NCI-H510A (cell line): ENCODE results near the gene PPP2R2C.

Experiments
- DNase-seq: peaks from one replicate; lab custom pipeline; 2025; lab: John Stamatoyannopoulos, UW

Gene PPP2R2C

DNA sequence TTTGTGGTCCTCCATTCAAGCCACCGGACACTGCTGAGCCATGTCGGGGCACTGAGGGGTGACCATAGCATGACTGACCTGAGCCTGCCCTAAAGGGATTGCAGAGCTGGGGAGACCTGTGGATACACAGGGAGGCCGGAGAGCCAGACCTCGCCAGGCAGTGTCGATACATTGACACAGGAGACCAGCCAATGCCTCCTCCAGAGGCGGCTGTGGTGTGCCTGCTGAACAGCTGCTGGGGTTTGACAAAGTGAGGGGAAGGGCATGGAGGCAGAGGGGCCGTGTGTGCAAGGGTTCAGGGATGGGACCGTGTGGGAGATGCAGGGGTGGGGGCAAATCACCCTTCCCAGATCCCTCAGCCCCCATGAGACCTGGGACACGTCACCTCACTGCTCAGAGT lies 48.0 kb downstream of the PPP2R2C start:
- no peak for DNase-seq

DNA sequence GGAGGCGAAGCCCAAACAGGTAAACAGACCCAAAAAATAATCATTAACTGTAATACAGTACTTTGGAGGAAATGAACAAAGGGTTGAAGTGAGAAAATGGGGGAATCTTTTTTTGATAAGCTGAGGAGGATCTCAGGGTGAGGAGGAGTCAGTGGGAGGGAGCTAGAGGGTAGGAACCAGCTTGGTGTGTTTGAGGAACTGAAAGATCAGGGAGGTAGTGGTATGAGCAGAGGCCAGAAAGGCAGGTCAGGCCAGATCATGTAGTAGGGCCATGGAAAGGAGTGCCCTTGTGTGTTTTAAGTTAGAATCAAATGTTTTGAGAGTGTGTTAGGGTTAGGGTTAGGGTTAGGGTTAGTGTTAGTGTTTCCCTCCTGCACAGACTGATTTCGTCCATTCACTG lies 48.8 kb downstream of the PPP2R2C start:
- no peak for DNase-seq

DNA sequence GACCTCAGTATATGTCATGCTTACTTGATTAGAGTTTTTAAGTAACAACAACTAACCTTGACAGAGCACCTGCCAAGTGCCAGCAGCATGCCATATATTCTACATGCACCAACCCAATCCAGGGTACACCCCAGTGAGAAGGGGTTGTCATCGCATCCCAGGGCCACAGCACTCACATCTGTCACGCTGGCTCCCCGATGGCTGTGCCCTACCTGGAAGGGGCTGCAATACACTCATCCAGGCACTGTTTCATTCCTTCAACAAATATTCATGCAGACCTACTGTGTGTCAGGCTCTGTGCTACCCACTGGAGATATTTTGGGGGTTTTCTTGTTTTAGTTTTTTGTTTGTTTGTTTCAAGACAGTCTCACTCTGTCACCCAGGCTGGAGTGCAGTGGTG lies 49.5 kb downstream of the PPP2R2C start:
- no peak for DNase-seq

DNA sequence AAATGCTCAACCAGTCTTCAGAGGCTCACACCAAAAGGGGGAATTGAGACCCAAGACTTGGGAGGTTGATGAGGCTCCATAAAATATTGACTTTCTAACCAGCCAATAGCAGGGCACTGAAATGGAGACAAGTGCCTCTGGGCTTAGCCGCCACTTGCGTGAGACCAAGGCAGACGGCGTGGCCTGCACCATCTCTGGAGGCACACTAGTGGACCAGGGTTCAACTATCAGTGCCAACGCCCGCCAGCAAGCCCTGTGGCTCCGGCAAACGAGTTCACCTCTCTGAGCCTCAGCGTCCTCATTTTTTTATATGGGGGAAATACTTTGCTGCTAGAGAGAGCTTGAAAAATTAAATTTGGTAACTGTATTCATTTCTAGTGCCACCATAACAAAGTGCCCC lies 50.3 kb downstream of the PPP2R2C start:
- DNase-seq, result no peak

DNA sequence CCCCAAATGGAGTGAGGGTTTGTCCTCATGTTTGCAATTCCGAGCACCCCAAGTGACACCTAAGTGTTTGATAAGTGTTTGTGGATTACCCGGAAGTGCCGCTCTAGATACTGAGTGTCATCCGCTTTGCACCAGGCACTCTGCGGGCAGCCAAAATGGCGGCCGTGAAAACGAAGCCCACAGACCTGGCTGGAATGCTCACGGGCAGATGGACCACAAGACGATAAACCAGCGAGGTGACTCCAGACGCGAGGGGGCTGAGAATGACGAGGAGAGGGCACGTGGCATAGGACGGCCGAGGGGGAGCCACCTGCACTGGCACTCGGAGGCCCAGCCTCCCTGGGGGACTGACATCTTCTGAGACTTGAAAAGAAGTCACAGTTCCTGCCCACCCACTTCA lies 51.0 kb downstream of the PPP2R2C start:
- no peak for DNase-seq

DNA sequence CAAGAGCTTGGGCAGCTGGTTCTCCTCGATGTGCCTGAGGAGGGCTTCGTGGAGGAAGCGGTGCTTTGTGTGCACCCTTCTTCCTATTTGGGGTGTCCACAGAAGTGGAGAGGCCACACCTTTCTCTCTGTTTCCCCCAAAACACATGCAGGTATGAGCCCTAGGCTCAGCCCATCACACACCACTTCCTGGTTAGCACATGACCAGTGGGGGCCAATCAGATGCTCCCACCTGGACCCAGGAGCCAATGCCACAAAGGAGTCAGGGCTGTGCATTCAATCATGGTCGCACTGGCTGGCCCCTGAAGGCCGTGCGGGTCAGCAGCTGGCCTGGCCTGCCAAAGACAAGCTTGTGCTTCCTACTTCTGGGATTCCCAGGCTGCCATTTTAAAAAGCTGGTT lies 51.4 kb downstream of the PPP2R2C start:
- no peak for DNase-seq

DNA sequence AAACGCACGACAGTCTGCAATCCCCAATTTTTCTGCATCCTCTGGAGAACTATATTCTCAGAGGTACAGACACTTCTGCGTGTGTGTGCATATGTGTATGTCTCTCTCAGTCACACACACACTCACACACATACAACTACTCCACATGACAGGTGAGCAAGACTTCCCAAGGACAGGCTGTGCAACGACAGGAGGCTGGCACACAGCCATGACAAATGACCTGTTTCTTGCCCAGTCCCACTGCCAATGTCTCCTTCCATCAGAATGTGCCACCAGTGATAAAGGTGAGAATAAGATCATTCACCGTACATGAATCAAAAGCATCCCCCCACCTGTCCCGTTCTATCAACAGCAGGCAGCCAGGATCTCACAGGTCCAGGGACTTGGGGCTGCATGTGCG lies 52.4 kb downstream of the PPP2R2C start:
- DNase-seq, result no peak

DNA sequence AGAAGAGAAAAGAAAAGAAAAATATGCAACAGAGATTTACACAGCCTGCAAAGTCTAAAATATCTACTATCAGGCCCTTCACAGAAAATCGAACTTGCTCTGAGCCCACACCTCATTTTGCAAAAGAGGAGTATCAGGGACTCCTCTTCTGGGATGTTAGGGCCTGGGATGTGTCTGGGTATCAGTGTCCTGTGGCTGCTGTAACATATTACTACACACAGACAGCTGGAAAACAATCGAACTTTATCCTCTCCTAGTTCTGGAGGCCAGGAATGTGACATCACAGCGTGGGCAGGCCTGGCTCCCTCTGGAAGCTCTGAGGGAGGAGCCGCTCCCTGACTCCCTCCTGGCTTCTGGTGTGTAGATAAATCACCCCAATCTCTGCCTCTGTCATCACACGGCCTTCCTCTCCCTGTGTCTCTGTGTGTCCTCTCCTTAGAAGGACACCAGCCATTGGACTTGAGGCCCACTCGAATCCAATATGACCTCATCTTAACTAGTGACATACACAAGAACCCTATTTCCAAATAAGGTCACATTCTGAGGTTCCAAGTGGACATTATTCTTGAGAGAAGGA lies 52.9 kb downstream of the PPP2R2C start:
- no peak for DNase-seq

DNA sequence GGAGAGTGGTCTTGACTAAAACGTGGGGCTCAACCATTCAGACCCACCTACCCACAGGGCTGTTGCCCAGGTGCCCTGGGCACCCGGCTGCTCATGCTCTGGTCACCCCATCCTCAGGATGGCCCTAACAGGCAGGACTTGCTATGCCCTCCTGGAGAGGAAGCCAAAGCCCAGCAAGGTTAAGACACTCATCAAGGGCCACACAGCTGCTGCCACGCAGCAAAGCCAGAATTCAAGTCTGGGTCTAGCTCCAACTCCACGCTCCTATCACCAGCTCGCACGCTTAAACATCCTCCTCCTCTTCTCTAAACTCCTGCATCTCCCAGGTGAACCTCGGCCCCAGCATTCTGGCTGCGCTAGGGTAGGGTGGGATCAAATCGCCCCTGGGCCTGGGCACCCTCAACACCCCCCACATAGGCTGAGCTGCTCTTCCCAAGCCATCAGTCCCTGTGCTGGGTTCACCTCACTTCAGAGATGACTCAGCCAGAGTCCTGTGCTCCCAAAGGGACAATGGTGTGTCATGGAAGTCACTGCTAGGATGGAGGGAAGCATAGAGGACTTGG lies 54.1 kb downstream of the PPP2R2C start:
- DNase-seq, result no peak

DNA sequence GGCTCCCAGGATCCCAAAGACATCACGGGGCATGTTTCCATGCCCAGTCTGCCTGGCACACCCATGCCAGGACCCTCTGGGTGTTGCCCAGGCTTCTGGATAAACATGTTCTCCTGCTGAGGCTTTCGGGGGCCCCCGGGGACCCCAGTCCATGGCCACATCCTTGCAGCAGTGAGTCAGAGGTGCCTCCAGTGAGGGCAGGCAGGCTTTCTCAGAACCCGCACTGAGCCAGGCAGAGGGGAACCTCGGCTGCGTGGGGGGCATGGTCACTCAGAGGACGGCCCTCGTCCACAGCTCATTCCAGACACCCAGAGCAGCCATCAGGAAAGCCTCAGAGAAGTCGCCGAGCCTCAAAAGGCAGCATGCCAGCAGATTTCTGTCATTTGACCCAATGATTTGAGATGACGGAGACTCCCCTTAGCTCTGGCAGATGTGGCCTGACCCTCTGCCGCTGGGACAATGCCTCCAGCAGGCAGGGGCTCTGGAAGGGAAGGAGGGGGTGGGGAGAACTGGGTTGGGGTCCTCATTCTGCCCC lies 54.8 kb downstream of the PPP2R2C start:
- no peak for DNase-seq

DNA sequence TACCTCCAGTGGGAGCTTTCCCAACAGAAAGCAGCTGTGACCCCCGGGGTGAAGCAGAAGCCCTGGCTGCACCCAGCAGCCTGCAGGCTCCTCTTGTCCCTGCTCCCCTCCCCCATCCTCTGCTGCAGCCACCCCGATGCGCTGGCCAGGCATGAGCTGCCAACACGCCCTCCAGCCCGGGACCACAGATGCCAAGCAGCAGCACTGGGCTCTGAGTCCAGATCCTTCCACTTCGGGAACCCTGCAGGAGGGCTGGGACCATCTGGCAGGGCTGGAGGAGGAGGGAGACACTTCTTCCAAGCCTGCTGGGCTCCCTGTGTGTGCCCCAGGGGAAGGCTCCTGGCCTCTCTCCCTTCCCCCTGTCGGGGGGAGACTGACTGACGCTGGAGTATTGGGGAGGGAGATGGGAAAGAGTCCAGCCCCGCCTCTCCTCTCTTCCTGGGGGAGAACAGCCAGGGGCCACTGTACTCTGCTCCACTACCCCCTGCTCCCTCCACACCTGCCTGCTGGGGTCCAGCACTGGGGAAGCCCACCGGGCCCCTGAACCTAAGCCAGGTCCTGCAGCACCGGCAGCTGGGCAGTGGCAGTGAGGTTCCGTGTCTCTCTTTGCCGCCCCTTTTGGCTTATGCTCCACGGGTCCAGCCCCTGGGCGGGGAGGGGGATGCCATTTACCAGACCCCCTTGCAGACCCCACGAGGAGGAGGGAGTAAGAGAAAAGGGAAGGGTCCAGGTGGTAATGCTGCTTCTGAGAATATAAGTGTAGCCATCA lies 55.7 kb downstream of the PPP2R2C start:
- no peak for DNase-seq

DNA sequence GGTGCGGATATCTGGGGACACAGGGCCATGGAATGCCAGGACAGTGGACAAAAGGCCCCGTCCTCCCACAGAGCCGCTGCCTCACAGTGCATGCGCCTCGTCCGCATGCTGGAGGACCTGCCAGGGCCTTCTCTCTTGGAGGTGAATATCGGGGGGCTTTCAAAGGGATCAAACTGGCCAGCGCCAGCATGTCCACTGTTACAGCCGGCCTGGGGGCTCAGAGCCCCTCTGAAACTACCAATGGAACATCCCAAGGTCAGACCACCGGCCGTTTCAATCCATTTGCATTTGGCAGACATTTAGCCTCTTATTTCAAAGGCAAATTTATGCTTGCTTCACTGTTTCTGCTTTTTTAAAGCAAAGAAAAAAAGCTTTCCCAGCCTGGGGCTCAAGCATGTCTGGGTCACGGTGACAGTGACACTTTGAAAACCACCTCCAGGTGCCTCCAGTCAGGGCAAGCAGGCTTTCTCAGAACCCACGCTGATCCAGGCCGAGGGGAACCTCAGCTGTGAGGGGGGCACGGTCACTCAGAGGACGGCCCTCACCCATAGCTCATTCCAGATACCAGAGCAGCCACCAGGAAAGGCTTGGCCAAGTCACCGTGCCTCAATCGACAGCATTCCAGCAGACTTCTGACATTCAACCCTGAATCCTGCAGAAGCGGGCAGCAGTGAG lies 57.2 kb downstream of the PPP2R2C start:
- no peak for DNase-seq

DNA sequence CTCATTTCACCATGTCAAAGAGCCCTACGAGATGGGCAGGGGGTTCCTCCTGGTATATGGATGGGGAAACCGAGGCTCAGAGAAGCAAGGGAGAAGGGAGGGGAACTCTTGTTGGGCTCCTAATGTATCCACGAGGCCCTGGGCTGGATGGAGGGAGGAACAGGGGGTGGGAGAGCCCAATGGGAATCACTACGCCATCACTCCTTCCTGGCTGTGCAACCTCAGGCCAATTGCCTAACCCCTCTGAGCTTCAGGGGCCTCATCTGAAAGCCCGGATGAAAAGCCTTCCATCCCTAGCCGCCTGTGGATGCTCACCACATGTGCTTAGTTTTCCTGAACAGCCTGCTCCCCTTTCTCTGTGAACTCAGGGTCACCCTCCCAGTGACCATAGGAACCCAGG lies 57.8 kb downstream of the PPP2R2C start:
- no peak for DNase-seq

DNA sequence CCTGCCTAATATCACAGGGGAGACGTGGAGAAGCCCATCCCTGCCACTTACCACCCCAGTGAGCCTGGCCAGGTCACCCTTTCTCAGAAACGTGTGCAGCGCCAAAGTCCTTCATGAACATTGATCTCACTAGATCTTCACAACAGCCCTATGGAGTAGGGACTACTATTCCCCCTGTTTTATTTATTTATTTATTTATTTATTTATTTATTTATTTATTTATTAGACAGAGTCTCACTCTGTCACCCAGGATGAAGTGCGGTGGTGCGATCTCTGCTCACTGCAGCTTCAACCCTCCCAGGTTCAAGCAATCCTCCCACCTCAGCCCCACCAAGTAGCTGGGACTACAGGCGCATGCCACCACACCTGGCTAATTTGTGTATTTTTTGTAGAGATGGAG lies 61.8 kb downstream of the PPP2R2C start:
- DNase-seq, result no peak

DNA sequence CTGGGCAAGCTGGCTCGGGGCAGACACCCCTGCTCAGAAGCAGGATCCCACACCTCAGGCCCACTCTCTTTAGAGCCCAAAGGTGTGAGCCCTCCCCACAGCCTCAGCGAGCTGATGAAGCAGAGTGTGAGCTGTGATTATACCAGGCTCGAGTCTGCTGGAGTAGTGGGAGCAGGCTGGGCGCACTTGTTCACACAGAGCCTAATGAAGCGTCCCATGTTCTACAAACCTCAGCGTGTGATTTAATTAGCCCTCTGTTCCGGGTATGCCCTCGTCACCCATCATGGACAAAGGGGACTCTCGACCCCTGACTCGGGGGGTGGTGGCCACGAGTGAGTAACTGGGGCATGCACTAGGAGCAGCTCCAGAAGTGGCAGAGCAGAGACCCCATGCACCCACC lies 62.3 kb downstream of the PPP2R2C start:
- no peak for DNase-seq

DNA sequence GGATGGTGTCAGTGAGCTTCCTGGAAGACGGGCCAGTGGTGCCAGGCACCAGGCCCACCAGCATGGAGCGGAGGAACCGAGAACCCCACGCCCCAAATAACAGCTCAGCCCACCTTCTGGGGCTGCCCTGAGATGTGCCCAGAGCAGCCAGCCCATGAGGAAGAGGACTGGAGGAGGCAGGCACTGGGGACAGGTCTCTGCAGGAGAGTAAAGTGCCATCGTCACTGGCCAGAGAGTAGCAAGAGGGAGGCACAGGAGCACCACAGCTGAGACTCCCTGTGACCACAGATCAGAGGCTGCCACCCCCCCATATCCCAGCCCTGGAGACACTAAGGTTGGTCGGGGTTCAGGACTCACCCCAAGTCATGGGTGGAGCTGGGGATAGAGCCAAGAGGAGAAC lies 63.0 kb downstream of the PPP2R2C start:
- no peak for DNase-seq

DNA sequence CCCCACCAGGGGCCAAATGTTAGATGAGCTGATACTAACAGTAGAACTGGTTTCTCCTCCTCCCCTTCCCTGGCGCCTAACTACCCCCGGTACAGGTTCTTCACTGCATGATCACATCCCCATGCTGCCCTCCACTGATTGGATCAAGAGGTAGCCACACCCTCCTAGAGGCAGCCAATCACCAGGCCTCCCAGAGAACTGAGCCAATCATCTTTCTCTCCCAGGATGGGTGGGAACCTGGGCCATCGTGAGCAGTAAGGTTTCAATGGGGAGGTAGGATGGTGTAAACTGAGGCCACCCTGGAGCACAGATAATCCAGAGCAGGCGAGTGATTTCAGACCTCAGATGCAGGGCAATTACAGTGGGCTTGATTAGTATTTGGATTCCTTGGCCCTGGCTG lies 64.2 kb downstream of the PPP2R2C start:
- no peak for DNase-seq

DNA sequence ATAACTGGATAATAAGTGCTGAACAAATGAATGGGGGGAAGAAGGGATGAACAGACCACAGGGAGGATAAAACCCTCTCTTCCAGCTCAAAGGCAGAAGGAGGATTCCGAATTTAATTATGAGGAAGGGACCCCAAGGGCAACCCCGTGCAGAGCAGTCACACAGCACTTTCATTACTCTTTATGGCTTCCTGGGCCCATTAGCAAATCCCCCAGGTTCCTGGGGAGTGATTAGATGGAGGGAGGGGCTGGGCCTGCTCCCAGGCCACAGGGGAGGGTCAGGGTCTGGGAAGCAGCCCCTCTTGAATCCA lies 67.1 kb downstream of the PPP2R2C start:
- no peak for DNase-seq

DNA sequence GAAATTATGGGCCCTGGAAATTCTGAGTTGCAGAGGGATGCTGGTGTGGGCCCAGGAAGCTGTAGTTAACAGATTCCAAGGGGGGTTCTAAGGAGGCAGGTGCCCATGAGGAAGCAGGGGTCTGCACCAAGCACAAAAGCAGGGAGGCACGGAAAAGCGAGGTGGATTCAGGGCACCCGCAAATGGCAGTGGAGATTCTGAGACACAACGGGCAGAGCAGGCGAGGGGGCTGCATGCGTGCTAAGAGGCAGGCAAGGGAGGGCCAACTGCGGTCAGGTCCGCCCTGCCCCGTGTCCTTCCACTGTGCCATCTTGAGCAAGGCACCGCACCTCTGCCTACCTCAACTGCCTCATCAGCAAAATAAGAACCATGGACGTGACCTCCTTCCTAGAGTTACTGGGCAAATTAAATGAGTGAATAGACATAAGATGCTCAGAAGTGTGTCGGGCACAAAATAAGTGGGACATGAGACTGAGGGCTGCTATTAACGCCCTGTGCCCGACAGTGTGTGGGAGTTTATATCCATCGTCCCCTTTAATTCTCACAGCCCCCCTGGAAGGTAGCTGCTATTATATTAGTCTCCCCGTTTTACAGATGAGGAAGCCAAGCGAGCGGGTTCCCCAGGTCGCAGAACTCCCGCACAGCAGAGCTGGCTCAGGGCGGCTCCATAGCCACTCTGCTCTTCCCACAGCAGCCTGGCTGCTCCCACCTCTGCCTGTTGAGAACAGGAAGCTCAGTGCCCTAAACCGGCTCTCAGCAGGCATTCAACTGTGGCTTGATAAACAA lies 67.6 kb downstream of the PPP2R2C start:
- DNase-seq, result peak; percentile 35

DNA sequence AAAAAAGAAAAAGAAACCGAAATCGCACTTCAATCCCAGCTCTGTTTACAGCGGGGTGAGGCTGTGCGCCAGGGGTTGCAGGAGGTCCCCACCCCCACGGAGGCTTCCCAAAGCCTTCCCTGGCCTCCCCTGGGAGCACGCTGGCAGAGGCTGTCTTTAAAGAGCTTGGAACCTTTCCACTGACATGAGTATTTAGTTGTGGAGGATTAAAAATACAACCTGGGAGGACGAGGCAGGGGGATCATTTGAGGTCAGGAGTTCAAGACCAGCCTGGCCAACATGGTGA lies 69.1 kb downstream of the PPP2R2C start:
- DNase-seq, result no peak

DNA sequence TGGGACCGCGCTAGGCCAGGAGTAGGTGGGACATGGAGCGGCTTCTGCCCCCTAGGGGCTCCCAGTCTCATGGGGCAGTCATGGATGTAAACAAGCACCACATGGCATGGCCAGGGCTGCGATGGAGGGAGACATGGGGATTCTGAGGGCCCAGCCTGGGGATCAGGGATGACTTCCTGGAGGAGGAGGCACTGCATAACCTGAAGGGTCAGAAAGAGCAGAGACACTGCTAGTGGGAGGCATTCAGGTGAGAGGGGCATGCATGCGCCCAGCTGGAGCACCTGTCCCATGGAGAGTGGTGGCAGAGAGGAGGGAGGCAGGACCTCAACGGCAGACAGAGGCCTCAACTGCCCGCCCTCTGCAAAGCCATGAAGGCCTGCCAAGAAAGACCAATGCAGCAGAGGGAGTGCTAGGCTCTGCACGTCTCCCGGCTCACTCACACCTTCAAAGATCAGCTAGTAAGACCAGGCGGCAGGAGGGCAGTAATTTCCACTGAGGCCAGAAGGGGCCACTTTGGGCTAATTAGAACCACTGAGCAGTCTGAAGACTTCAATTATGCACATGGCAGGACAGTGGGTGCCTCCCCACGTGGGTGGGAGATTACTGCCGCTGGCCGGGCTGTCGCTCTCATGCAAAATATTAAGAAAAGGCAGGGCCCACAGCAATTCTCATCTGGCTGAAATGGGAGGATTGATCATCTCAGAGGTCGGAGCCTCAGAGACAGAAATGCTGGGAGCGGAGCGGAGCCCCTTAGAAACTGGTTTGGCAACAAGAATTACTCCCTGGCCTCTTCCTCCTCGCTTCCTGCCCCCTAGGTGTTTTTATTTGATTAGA lies 69.6 kb downstream of the PPP2R2C start:
- no peak for DNase-seq

DNA sequence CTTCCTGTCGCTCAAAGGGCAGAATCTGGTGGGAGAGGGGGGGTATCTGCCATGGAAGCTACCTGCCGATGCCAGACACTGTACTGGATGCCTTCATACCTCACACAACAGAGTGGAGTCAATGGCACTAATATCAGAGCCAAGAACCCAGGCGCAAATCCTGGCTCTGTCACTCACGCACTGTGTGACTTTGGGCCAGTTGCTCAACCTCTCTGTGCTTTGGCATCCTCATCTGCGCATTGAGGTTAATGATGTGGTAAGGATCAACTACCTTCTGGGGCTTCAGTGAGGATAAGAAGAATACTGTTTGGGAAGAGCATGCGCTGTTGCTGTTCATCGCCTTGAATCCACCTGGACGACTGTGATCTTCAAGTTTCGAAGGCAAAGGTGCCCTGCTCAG lies 70.6 kb downstream of the PPP2R2C start:
- DNase-seq, result no peak
